Kidney capillary endothelial cell (primary cell): Measurements from ENCODE around the gene RAF1.
"Not testable (repeated sequence)": the region's sequence is repeated elsewhere in the genome, so short reads cannot be mapped to it uniquely, and the experiment has no call there.

Experiments
- DNase-seq: peaks from one replicate; pipeline ENCODE4 v3.0.0-alpha.2; 2018; ENCODE audit warnings: low spot score

Gene RAF1

DNA sequence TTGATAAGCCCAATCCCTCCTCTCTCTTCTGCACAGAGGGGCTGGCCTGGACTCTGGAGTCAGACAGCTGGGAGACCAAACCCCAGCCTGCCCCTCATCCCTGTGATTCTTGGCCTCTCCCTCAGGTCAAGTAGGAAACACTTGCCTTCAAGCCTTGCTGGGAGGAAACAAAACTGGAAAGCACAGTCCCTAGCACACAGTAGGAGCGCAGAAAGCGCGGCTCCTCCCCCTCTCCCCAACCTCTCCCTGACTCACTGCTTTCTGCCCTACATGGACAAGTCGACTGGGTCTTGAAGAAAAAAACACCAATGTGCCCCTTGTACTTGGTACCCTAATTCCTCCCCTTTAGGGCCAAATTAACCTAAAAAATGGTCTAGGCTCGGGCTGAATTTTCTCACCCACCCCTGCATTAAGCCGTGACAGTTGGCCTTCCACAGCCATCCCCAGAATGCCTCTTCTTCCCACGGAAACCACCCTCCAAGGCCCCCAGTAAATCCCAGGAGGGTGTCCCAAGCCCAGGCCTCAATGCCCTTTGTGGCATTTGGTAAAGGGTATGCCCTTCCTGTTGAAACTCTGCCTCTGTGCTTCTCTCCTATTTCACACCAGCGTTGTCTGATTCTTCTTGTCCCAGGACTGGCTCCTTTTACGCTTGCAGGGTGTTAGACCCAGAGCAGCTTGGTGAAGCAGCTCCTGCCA lies 11.3 kb upstream of the RAF1 start:
- DNase-seq: no peak

DNA sequence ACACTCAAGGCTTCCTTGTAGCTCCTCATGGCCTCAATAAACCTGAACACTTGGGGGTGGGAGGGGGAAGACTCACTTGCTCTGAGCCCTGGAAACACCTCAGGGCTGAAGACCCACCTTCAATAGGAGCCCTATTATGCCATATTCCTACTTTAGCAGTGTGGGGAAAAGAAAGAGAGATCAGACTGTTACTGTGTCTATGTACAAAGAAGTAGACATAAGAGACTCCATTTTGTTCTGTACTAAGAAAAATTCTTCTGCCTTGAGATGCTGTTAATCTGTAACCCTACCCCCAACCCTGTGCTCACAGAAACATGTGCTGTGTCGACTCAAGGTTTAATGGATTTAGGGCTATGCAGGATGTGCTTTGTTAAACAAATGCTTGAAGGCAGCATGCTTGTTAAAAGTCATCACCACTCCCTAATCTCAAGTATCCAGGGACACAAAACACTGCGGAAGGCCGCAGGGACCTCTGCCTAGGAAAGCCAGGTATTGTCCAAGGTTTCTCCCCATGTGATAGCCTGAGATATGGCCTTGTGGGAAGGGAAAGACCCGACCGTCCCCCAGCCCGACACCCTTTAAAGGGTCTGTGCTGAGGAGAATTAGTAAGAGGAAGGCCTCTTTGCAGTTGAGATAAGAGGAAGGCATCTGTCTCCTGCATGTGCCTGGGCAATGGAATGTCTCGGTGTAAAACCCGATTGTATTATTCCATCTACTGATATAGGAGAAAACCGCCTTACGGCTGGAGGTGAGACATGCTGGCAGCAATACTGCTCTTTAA lies 10.2 kb upstream of the RAF1 start:
- DNase-seq: not testable (repeated sequence)

DNA sequence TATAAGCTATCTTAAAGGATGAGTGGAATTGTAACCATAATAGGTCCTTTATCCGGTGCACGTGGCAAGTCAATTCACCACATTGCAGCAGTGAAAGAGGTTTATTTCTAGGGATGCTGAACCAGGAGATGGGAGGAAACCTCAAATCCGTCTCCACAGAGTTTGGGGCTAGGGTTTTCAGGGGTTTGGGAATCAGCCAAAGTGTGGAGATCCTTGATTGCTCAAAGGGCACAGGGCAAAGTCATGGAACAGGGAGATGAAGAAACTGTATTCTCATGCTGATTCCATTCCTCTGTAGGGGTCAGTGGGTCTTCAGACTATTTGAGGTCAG lies 7.2 kb upstream of the RAF1 start:
- no peak for DNase-seq

DNA sequence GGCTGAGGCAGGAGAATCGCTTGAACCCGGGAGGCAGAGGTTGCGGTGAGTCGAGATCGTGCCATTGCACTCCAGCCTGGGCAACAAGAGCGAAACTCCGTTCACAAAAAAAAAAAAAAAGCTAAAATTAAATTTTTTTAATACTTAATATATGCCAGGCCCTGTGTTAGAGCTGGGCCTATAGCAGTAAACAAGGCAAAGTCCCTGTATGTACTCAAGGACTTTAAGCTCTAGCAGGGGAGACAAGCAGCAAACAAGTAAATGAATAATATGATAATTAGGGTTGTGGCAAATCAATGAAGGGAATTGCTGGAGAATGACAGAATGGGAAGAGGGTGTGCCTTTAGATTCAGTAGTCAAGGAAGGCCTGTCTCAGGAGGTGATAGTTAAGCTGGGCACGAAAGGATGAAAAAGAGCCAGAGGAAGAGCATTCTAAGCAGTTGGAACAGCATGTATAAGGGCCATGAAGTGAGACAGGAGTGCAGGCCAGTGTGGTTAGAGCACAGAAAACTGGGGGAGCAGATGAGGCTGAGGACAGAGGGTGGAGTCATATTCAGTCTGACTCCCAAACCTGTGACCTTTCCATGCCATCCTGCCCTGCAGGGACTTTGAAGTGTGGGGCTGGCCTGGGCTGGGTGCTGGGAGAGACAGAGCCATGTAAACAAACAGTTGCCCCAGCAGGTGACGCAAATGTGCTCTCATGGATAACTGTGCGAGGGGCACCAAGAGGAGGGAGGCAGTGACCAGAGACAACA lies 6.6 kb upstream of the RAF1 start:
- no peak for DNase-seq

DNA sequence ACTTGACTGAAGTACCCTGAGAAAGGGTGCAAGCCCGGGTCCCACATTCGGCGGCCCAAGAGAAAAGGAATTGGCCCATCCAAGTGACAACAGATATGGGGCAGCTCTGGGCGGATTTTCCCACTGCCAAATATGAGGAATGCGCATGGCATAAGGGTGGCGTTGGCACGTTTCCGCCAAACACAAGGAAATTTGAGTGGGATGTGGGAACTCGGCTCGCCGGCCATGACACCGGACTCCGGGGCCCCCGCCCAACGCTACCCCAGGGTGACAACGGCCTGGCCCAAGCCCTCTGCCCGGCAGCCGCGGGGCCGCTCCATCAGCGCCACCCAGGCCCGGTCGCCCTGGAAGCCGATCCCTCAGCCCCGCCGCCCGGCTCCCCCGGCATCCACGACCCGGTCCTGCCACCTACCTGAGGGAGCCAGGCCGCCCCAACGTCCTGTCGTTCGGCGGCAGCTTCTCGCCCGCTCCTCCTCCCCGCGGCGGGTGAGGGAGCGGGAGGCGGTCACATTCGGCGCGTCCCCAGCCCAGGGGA lies 449 bp downstream of the RAF1 start:
- DNase-seq: peak; percentile 23

DNA sequence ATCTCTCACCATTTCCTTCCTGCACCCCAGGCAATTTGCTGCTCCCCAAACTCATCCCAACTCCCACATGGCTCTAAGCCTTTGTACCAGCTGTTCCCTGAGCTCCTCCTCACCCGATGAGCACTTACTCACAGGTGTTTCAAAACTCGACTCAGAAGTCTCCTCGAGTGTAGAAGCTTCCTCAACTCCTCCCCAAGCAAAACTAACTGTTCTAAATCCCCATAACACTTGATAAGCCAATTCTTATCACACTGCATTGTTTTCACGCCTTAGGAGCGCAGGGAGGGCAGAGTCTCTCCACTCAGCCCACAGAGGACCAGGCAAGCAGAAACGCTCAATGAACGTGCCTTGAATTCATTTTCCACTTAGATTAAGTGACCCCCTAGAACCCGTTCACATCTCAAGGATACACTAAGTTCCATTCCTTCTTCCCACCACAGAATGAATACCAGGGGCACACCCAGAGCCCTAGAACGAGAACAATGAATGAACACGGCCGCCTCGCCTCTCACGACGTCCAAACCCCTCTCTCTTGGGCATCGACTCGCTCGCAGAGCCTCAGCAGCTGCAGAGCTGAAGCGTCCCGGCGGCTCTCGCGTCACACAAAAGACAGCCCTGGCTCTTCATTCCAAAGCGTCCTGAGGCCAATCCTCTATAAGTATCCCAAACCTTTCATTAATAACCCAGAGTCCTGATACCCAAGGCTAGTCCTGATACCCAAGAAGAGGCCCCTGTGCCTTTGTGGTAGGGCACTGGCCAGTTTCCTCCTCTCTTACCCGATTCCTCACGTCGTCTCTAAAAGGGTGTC lies 1.1 kb downstream of the RAF1 start:
- DNase-seq: peak; percentile 23

DNA sequence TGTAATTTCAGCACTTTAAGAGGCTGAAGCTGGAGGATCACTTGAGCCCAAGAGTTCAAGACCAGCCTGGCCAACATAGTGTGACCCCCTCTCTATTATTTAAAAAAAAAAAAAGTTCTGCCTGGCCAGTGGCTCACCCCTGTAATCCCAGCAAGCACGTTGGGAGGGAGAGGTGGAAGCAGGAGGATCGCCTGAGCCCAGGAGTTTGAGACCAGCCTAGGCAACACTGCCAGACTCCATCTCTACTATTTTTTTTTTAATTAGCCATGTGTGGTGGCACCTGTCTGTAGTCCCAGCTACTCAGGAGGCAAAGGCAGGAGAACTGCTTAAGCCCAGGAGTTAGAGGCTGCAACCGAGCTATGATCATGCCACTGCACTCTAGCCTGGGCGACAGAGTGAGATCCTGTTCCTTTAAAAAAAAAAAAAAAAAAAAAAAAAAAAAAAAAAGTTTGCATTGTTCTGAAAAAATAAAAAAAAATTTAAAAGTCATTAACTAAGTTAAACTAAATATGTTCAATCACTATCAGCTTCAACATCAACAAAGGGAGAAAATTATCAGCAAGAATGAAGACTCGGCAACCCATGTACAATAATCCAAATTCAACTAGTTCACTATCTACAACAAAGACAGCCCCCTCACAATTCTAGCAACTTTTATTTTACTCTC lies 1.9 kb downstream of the RAF1 start:
- DNase-seq: no peak

DNA sequence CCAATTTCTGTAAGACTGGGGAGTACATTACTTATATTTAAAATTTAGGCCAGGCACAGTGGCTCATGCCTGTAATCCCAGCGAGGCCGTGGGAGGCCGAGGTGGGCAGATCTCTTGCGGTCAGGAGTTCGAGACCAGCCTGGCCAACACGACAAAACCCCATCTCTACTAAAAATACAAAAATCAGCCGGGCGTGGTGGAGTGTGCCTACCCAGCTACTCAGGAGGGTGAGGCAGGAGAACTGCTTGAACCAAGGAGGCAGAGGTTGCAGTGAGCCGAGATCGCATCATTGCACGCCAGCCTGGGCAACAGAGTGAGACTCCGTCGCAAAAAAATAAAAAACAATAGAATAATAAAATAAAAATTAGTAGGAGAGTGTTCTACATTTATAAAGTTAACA lies 2.5 kb downstream of the RAF1 start:
- not testable (repeated sequence) for DNase-seq

DNA sequence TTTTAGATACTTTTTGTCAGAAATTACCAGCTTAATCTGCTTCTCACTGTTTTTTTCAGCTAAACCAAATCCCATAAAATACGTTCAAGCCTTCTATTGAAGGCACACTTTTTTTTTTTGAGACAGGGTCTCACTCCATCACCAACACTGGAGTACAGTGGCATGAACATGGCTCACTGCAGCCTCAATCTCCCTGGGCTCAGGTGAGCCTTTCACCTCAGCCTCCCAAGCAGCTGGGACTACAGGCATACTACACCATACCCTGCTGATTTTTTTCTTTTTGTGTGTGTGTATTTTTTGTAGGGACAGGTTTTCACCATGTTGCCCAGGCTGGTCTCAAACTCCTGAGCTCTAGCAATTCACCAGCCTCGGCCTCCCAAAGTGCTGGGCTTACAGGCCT lies 3.7 kb downstream of the RAF1 start:
- no peak for DNase-seq

DNA sequence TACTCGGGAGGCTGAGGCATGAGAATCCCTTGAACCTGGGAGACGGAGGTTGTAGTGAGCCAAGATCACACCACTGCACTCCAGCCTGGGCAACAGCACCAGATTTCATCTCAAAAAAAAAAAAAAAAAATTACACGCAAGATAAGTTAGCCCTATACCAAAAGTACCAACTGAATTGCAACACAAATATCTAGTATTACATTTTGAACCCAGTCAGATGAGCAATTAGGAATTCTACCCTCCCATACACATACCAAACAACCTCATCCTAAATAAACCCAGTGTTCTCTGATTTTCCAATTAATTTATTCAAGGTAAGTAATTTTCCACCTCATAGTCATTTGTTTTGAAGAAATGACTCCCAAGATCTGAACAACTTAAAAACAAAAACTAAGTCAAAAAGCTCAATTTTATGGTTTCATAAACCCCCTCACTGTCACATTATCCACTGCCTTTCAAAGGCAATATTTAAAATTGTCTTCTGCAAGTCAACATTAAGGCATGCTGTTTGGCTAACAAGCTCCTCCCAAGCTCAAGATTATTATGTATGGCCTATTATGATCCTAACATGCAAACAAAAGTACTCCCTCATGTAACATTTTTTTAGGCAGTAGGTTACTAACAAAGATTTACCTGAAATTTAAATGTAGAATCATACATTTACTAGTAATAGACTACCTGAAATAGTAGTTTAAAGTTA lies 4.5 kb downstream of the RAF1 start:
- no peak for DNase-seq

DNA sequence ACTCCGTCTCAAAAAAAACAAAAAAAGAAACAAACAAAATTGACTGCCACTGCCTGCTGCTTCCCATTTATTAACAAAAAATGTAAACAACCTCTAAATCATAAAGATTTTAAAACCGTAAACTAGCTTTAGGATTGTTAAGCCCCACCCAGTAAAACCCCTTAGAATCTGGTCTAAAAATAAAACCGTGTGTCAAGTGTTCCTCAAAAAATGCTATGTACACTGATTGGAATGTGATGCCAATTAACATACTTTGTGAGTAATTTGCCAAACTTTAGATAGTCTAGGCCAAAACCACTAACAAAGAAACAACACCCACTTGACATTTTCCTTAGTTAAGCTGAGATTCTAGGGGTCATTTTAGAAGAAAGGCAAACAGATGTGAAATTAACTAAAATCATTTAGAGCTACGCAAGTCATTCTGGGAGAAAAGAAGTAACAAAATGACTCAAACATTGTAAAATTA lies 5.3 kb downstream of the RAF1 start:
- no peak for DNase-seq

DNA sequence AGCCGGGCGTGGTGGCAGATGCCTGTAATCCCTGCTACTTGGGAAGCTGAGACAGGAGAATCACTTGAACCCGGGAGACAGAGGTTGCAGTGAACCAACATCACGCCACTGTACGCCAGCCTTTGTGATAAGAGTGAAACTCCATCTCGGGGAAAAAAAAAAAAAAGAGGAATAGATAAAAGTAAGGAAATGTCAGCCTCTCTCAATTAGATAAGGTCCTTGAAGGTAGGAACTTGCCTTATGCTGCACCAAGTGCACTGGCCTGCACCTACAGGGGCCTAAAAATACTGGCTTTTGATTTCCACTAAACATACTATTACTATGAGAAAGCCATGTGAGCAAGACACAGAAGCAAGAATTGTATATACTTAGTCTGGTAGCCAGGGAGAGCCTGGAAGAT lies 7.1 kb downstream of the RAF1 start:
- no peak for DNase-seq

DNA sequence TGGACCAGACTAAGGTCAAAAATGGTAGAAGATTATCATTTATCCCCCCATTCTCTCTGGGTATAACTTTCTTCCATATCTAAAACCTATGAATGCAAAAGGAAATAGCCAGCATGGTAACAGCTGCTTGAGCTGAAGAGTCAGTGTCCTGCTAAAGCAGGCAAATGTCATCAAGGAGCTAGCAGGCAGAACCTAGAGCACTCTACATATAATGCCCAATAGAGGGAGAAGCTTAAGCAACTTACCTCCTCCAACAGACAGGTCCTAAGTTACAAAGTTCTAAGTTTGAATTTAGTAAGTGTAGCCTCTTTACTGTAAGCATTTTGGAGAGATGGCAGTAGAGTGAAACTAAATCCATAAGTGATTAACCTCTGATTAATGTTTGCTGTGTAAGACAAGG lies 7.7 kb downstream of the RAF1 start:
- no peak for DNase-seq

DNA sequence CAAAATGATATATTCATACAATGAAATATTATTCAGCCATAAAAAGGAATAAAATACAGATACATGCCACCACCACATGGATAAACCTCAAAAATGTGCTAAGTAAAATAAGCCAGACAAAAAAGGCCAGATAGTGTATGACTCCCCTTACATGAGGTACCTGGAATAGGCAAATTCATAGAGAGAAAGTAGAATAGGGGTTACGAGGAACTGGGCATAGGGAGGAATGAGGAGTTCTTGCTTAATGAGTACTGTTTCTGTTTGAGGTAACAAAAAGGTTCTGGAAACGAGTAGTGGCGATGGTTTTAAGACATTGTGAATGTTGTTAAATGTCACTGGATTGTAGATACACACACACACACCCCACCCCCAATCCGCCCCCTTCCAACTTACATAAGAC lies 8.2 kb downstream of the RAF1 start:
- DNase-seq: no peak

DNA sequence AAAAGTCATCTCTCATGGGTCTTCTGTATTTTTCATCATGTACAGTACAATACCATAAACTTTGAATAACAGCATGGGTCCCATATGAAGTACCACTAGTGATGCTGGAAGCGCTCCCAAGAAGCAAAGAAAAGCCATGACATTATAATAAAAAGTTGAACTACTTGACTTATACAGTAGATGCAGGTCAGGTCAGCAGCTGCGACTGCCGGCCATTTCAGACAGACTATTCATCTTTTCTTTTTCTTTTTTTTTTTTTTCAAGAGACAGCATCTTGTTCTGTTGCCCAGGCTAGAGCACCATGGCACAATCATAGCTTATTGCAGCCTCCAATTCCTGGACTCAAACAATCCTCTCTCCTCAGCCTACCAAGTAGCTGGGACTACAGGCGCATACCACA lies 10.2 kb downstream of the RAF1 start:
- DNase-seq: no peak

DNA sequence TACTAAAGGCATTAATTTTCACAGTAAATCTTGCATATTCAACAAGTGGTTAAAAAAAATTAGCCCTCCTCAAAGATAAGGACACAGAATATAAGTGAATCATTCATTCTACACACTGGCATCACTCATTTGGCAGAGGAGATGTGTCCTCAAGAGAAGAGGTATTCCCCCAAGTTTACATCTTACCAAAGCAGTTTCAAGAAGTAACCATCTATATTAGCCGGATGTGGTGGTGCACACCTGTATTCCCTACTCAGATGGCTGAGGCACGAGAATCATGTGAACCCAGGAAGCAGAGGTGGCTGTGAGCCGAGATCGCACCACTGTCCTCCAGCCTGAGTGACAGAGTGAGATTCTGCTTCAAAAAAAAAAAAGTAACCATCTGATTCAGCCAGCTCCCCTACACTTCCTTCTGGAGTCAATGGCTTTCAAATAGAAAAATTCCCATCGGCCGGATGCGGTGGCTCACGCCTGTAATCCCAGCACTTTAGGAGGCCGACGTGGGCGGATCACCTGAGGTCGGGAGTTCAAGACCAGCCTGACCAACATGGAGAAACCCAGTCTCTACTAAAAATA lies 15.4 kb downstream of the RAF1 start:
- DNase-seq: no peak

DNA sequence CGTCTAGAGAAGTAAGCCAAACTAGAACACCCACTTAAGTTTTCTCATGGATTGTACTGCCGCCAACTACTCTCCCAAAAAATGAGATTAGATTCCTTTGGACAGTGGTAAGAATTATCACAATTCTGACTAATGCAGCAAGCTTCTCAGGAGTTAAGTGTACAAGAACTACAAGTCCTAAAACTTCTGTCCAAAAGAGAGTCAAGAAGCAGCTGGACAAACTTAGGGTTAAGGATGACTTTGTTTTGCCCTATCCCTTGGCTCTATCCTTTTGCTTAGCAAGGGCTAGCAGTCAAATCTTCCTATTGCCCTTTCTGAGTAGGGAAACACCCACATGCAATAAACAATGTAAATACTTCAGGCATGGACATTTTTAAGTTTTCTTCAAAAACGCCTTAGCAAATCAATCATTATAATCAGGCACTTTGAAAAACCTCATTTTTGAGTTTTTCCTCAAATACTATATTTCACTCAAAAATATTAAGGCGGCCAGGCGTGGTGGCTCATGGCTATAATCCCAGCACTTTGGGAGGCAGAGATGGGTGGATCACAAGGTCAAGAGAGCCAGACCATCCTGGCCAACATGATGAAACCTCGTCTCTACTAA lies 19.5 kb downstream of the RAF1 start:
- no peak for DNase-seq

DNA sequence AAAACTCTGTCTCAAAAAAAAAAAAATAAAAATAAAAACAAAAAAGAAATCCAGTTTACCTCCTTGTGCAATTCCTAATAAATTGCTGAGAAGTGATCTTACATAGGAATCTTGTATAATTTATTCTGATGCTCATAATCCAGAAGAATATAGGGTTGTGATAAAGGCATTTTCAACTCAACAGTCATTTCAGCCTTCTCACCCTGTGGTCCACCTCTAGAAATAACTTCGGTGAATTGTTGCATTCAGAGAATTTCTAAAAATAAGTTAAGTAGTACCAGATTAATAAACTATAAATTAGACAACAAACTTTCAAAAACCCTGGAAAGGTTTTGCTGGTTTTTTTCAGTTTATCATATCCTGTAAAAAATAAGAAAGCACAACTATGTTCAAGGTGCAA lies 20.2 kb downstream of the RAF1 start:
- DNase-seq: no peak

DNA sequence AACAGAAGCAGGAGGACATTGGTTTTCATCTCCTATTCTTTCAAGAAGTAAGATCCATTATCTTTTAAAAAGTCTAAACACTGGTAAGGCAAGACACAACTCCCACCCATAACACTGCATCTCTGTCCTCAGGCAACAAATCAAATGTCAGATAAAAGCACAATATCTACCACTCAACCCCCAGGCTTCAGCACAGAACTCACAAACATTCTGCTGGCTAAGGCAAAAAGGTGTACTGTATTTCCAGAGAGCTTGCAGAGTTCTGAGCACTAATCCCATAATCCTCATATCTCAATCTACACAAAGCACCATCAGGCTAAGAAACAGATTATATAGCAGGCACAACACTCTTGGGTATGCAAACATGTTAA lies 20.9 kb downstream of the RAF1 start:
- DNase-seq: no peak

DNA sequence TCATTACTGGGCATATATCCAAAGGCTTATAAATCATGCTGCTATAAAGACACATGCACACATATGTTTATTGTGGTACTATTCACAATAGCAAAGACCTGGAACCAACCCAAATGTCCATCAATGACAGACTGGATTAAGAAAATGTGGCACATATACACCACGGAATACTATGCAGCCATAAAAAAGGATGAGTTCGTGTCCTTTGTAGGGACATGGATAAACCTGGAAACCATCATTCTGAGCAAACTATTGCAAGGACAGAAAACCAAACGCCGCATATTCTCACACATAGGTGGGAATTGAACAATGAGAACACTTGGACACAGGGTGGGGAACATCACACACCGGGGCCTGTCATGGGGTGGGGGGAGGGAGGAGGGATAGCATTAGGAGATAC lies 23.1 kb downstream of the RAF1 start:
- not testable (repeated sequence) for DNase-seq
